ENCODE measurements around the gene CADM3.
A peak's percentile ranks its signal among the peaks of the same experiment; 100 is the strongest.

CADM3 gene

GRCh38 chr1:159171254-159171687, at the start of gene CADM3:
TSS of gene CADM3 (plus strand) at chr1:159171615. CDS start at chr1:159171766, 151 bp downstream.
- H3K27me3 ChIP-seq: peaks cover 0 to 19% (median 12%) of the 10 kb centered on the region in 11 experiments; a peak in 13 of 22 replicates
- no peak within 1 kb of the TSS for H3K4me2 ChIP-seq
- no peak within 1 kb of the TSS for H3K27ac ChIP-seq
- no peak within 1 kb of the TSS for H3K9ac ChIP-seq
- H3K4me3 ChIP-seq: no peak within 1 kb of the TSS
- H3K4me1 ChIP-seq: no peaks in the 10 kb centered on the region
- H4K20me1 ChIP-seq: peaks cover 0 to 10% (median 0%) of the 10 kb centered on the region in 11 experiments; a peak in 2 of 22 replicates
- H3K9me3 ChIP-seq (replicated peaks in 1 of 11): no peaks in the 10 kb centered on the region
- no peaks in the 10 kb centered on the region for H3K36me3 ChIP-seq
- TF ChIP-seq Cebpa-rat (IDR thresholded peaks at IDR 0.05): no peak

- no peaks in the 10 kb centered on the region for H3K36me3 ChIP-seq
- H3K27ac ChIP-seq: no peak overlapping the region
- no peak overlapping the region for H3K4me2 ChIP-seq
- H3K4me1 ChIP-seq: peaks cover 0 to 5% (median 0%) of the 10 kb centered on the region in 10 experiments; a peak in 1 of 20 replicates
- H4K20me1 ChIP-seq: no peaks in the 10 kb centered on the region
- H3K27me3 ChIP-seq: no peaks in the 10 kb centered on the region
- no peak overlapping the region for H3K9ac ChIP-seq
- no peak for TF ChIP-seq Cebpa-rat (IDR thresholded peaks at IDR 0.05)
- H3K9me3 ChIP-seq (replicated peaks in 1 of 11): no peaks in the 10 kb centered on the region
- H3K4me3 ChIP-seq: no peak overlapping the region
Measured at GRCh38 chr1:159122005-159122621, 49.3 kb upstream of the CADM3 start.

- H3K27me3 ChIP-seq: no peaks in the 10 kb centered on the region
- no peak overlapping the region for H3K27ac ChIP-seq
- H4K20me1 ChIP-seq: no peaks in the 10 kb centered on the region
- no peaks in the 10 kb centered on the region for H3K36me3 ChIP-seq
- peaks cover 0 to 5% (median 0%) of the 10 kb centered on the region in 10 experiments; a peak in 1 of 20 replicates for H3K4me1 ChIP-seq
- H3K4me2 ChIP-seq: no peak overlapping the region
- H3K9ac ChIP-seq: no peak overlapping the region
- H3K4me3 ChIP-seq: no peak overlapping the region
- no peak for TF ChIP-seq Cebpa-rat (IDR thresholded peaks at IDR 0.05)
- H3K9me3 ChIP-seq (replicated peaks in 1 of 11): no peaks in the 10 kb centered on the region
Measured at GRCh38 chr1:159123587-159123986, 47.8 kb upstream of the CADM3 start.

GRCh38 chr1:159132271-159132881, 39.0 kb upstream of the CADM3 start:
- H4K20me1 ChIP-seq: no peaks in the 10 kb centered on the region
- H3K36me3 ChIP-seq: no peaks in the 10 kb centered on the region
- TF ChIP-seq Cebpa-rat (IDR thresholded peaks at IDR 0.05): 0 out of 22 replicates have a peak, but pooled peaks of 1 of the 11 experiments have one; percentile 27
- no peaks in the 10 kb centered on the region for H3K27me3 ChIP-seq
- no peak overlapping the region for H3K4me3 ChIP-seq
- no peaks in the 10 kb centered on the region for H3K9me3 ChIP-seq (replicated peaks in 1 of 11)
- no peak overlapping the region for H3K9ac ChIP-seq
- H3K27ac ChIP-seq: no peak overlapping the region
- no peaks in the 10 kb centered on the region for H3K4me1 ChIP-seq
- no peak overlapping the region for H3K4me2 ChIP-seq

GRCh38 chr1:159140474-159140873, 30.9 kb upstream of the CADM3 start:
- H3K27me3 ChIP-seq: no peaks in the 10 kb centered on the region
- H3K4me2 ChIP-seq: no peak overlapping the region
- TF ChIP-seq Cebpa-rat (IDR thresholded peaks at IDR 0.05): no peak
- no peak overlapping the region for H3K4me3 ChIP-seq
- H3K36me3 ChIP-seq: no peaks in the 10 kb centered on the region
- no peak overlapping the region for H3K27ac ChIP-seq
- no peak overlapping the region for H3K9ac ChIP-seq
- H3K9me3 ChIP-seq (replicated peaks in 1 of 11): no peaks in the 10 kb centered on the region
- H4K20me1 ChIP-seq: no peaks in the 10 kb centered on the region
- H3K4me1 ChIP-seq: no peaks in the 10 kb centered on the region

- H3K4me3 ChIP-seq: no peak overlapping the region
- H4K20me1 ChIP-seq: no peaks in the 10 kb centered on the region
- no peaks in the 10 kb centered on the region for H3K27me3 ChIP-seq
- TF ChIP-seq Cebpa-rat (IDR thresholded peaks at IDR 0.05): no peak
- H3K27ac ChIP-seq: no peak overlapping the region
- H3K4me2 ChIP-seq: no peak overlapping the region
- no peaks in the 10 kb centered on the region for H3K9me3 ChIP-seq (replicated peaks in 1 of 11)
- no peaks in the 10 kb centered on the region for H3K4me1 ChIP-seq
- H3K9ac ChIP-seq: no peak overlapping the region
- no peaks in the 10 kb centered on the region for H3K36me3 ChIP-seq
Measured at GRCh38 chr1:159141584-159142390, 29.6 kb upstream of the CADM3 start.

- H3K9ac ChIP-seq: no peak overlapping the region
- H3K4me1 ChIP-seq: no peaks in the 10 kb centered on the region
- TF ChIP-seq Cebpa-rat (IDR thresholded peaks at IDR 0.05): no peak
- no peaks in the 10 kb centered on the region for H3K36me3 ChIP-seq
- no peak overlapping the region for H3K4me2 ChIP-seq
- H3K27me3 ChIP-seq: no peaks in the 10 kb centered on the region
- H4K20me1 ChIP-seq: no peaks in the 10 kb centered on the region
- H3K27ac ChIP-seq: no peak overlapping the region
- H3K4me3 ChIP-seq: no peak overlapping the region
- H3K9me3 ChIP-seq (replicated peaks in 1 of 11): no peaks in the 10 kb centered on the region
Measured at GRCh38 chr1:159142391-159142663, 29.1 kb upstream of the CADM3 start.

GRCh38 chr1:159142726-159143510, 28.5 kb upstream of the CADM3 start:
- Histone ChIP-seq H4K20me1 (no peaks in the 10 kb centered on the region), H3K9me3 (replicated peaks in 1 of 11) (no peaks in the 10 kb centered on the region), H3K27ac (no peak overlapping the region), H3K4me3 (no peak overlapping the region), H3K4me1 (no peaks in the 10 kb centered on the region), H3K36me3 (no peaks in the 10 kb centered on the region), H3K4me2 (no peak overlapping the region), H3K27me3 (no peaks in the 10 kb centered on the region), H3K9ac (no peak overlapping the region)
- no peak for TF ChIP-seq Cebpa-rat (IDR thresholded peaks at IDR 0.05)

- Histone ChIP-seq H3K9me3 (replicated peaks in 1 of 11) (no peaks in the 10 kb centered on the region), H3K9ac (no peak overlapping the region), H3K4me3 (no peak overlapping the region), H3K27me3 (no peaks in the 10 kb centered on the region), H3K36me3 (no peaks in the 10 kb centered on the region), H3K4me2 (no peak overlapping the region), H3K4me1 (no peaks in the 10 kb centered on the region), H3K27ac (no peak overlapping the region), H4K20me1 (no peaks in the 10 kb centered on the region)
- no peak for TF ChIP-seq Cebpa-rat (IDR thresholded peaks at IDR 0.05)
Measured at GRCh38 chr1:159144571-159144970, 26.8 kb upstream of the CADM3 start.
